ENCODE data around the gene ATP5ME. TPM values are rescaled to one million over a fixed set of nuclear protein-coding genes. Genes with fewer than 3 reads are reported as not detected.

ATP5ME gene, protein sequence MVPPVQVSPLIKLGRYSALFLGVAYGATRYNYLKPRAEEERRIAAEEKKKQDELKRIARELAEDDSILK
- total RNA-seq (ENCODE audit: low replicate concordance) = 358 and 480 TPM in 2 replicates

DNA sequence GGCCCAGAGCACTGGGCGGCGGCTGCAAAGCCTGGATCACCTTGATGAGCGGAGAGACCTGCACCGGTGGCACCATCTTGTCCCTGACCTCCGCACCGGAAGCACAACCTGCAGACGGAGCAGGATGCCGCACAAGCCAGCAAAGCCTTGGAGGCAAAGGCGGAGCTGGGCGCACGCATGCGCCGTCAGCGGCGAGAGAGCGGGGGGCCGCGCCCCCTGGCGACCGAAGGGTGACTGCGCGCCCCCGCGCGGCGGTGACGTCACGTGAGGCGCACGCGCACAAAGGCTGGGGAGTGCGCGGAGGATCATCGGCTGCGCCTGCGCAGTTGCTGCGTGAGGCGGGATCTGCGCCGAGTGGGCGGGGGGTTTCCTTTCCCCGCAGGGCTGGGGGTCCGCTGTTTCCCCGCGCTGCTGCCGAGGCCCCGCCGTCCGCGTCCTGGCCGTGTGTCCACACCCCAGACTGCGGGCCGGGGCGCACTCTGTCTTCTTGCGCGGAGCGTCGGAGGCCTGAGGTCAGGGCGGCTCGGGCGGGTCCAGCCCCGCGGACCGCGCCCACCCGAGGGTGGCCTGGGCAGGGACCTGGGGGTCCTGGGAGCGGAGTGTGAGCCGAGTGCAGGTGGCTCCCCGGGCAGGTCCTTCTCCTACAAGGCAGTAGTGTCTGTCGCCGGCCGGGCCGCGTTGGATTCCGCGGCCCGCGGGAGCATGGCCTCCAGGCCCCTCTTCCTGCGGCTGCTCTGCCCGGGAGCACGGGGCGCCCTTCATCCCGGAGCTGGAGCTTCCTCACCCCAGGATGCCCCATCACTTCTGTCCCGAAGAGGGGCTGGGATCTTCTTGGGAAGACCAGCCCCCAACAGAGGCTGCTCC is at the start of gene ATP5ME, which contains the start of gene MYL5:
ATP5ME (minus strand) TSS at position 105 of the 864 bp plus-strand sequence; CDS start at position 76, 29 bp downstream.
MYL5 (plus strand) TSS at position 371 of the 864 bp plus-strand sequence. CDS start 3,485 bp downstream, outside the sequence.

DNA sequence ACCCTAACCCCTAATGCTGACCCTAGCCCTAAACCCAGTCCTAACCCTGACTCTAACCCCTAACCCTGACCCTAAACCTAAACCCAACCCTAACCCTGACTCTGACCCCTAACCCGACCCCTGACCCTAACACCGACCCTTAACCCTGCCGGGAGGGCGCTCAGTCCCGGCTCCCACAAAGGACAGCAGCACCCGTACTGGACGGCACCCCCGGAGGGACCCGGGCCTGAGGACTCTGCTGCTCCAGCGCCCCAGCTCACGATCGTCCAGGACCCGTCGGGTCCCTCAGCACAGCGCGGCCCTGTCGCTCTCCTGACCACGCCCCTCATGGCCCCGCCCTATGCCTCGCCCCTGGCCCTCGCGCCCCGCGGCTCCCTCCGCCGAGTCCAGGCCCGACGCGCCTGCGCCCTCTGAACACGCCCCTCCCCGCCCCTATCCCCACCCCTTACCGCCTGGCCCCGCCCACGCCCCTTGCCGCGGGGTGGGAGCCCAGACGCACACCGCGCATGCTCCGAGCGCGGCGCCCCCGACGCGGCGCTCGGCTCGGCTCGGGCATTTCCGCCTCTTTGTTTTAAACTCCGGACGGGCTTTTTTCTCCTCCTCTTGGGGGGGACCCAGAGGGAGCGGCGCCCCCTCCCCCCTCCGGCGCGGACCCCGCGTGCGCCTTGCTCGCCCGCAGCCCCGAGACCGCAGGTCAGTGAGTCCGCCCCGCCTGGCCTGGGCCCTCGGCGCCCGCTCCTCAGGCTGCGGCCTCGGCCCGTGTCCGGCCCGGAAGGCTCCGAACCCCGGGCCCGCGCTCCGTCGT is 31.4 kb upstream of the ATP5ME start, which contains the start of gene PCGF3:
PCGF3 (plus strand) TSS at position 555 of the 805 bp plus-strand sequence. CDS start 27,849 bp downstream, outside the sequence.

DNA sequence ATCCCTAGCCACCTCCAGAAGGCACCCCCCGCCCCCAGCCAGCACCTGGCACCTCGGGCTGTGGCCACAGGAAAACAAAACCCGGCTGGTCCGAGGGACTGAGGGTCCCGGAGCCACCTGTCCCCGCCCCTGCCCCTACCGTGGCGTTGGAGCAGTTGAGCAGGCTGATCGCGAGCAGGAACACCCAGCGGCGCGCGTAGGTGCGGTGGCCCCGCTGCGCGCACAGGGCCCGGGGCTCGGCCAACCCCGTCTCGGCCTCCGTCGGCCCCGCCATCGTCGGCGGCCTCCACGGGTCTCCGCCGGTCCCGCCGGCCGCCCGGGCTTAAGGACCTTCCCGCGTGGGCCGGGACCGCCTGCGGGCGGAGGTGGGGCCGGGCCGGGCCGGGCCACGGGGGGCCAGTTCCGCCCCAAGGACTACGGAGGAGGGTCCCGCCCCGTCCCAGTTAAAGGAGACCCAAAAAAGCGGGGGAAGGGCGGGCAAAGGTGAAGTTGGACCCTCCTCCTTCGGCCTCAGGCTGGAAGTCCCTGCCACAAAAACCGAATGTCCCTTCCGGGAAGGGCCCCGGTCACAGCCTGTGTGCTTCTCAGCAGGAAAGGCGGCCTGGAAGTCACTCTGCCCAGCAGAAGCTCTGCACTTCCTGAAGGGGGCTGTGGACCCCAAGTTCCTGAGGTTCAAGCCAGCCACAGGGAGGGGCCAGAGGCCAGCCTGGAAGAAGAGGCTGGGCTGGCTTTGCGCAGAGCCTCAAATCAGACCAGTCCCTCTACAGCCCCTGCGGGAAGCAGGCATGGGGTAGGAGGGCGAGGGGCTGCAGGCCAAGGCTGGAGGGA is 15.0 kb upstream of the ATP5ME start, which contains the start of gene SLC49A3:
SLC49A3 (minus strand) TSS at position 298 of the 828 bp plus-strand sequence; CDS start at position 274, 24 bp downstream.

DNA sequence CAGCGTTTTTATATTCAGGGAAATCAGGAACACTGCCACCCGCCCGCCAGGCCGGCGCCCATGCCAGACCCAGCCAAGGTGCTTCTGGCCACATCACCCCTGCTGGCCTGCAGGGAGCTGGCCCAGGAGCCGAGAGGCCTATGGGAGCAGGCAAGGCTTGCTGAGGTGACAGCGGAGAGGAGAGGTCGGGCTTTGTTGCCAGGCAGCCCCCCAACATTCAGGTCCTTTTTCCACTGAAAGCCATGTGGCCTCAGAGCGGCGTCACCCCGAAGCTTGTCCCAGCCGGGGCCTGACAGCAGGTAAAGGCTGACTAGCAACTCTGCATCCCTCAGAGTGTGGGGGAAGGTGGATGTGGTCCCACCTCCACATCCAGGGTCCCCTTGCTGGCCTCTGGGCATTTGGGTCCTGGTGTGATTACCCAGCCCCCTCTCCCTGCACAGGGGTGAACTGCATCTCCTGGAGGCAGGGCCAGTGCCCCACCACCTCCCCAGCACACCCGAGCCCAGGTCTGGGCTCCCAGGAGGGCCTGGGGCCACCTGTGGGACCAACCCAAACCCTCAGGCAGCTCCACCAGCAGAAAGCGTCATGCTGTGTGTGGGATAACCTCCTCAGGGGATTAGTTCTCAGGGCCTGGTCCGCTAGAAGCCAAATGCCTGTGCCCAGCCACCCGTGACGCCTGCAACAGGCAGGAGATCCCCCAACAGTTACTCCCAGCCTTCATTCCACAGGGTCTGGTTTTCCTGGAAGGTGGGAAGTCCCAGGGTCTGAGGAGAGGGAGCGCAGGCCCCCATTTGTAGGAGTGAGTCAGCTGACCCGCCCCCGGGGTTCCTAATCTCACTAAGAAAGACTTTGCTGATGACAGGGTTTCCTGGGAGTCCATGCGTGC is 49.1 kb downstream of the ATP5ME start, which contains the start of gene PDE6B:
PDE6B (plus strand) TSS at position 869 of the 886 bp plus-strand sequence. CDS start 54 bp downstream, outside the sequence.

Other genes starting within 250 kb of the ATP5ME start
- gene ZNF721, start 175.1 kb downstream of the ATP5ME start, total RNA-seq (ENCODE audit: low replicate concordance) = 9.0 and 12.9 TPM in 2 replicates
- 41.0 and 49.5 TPM in 2 replicates for gene PIGG, start 175.1 kb downstream of the ATP5ME start, total RNA-seq (ENCODE audit: low replicate concordance)
- not detected in 2 replicates for gene TMEM271, start 98.0 kb downstream of the ATP5ME start, total RNA-seq (ENCODE audit: low replicate concordance)
- gene PDE6B, start 48.7 kb downstream of the ATP5ME start, total RNA-seq (ENCODE audit: low replicate concordance) = 1.4 TPM in 1 of 2 replicates, not detected in the other
- 25.6 and 26.9 TPM in 2 replicates for gene MYL5, start 266 bp upstream of the ATP5ME start, total RNA-seq (ENCODE audit: low replicate concordance)
- gene SLC49A3, start 14.9 kb upstream of the ATP5ME start, total RNA-seq (ENCODE audit: low replicate concordance) = 1.1 and 9.8 TPM in 2 replicates
- 39.3 and 63.1 TPM in 2 replicates for gene PCGF3, start 31.6 kb upstream of the ATP5ME start, total RNA-seq (ENCODE audit: low replicate concordance)
- gene CPLX1, start 151.9 kb upstream of the ATP5ME start, total RNA-seq (ENCODE audit: low replicate concordance) = not detected in 2 replicates